ENCODE measurements around the gene RALGPS1.

DNA sequence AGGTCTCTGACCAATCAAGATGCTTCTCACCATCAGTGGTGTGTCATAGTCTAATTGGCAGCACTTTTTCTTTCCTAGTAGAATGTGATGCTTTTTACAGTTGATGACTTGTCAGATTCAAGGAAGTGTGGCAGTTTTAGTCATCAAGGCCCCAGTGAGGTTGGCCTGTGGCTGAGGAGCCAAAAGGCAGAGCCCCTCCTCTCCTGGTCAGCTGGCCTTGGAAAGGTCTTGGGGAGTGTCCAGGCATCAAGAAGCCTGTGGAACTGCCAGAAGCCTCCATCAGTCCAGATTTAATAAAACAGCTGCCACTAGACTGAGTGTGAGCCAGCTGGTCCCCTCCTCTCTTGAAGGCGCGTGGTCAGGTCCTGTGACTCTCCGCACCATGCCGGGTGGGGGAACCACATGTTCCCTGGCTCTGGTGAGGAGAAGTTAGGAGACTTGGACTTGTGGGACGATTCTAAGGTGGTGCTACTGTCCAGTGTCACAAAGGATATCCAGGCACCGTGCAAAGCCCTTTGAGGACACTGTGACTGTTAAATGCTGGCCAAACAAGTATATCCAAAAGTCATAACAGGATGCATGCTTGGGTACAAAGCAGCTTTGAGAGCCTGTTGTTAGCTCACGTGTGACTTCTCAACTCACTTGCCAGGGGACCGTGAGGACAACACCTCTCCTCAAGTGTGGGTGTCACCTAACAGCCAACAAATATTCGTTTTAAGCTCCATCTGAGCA lies 213.9 kb downstream of the RALGPS1 start:
- TF ChIP-seq, protein P1, sequence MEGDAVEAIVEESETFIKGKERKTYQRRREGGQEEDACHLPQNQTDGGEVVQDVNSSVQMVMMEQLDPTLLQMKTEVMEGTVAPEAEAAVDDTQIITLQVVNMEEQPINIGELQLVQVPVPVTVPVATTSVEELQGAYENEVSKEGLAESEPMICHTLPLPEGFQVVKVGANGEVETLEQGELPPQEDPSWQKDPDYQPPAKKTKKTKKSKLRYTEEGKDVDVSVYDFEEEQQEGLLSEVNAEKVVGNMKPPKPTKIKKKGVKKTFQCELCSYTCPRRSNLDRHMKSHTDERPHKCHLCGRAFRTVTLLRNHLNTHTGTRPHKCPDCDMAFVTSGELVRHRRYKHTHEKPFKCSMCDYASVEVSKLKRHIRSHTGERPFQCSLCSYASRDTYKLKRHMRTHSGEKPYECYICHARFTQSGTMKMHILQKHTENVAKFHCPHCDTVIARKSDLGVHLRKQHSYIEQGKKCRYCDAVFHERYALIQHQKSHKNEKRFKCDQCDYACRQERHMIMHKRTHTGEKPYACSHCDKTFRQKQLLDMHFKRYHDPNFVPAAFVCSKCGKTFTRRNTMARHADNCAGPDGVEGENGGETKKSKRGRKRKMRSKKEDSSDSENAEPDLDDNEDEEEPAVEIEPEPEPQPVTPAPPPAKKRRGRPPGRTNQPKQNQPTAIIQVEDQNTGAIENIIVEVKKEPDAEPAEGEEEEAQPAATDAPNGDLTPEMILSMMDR (IDR thresholded peaks at IDR 0.05), result no peak
- no peak for TF ChIP-seq POLR2A (IDR thresholded peaks at IDR 0.05; ENCODE audit: low read depth)
